GM21360 (cell line): ENCODE measurements around the gene NME9.

Experiments used
- ATAC-seq: cut with Tn5 transposase; IDR thresholded peaks from one replicate; pipeline ENCODE4 v1.9.1; 2021; ENCODE audit warnings: mild to moderate bottlenecking, moderate library complexity; ENCODE audit not compliant: unreplicated experiment

NME9 gene

DNA sequence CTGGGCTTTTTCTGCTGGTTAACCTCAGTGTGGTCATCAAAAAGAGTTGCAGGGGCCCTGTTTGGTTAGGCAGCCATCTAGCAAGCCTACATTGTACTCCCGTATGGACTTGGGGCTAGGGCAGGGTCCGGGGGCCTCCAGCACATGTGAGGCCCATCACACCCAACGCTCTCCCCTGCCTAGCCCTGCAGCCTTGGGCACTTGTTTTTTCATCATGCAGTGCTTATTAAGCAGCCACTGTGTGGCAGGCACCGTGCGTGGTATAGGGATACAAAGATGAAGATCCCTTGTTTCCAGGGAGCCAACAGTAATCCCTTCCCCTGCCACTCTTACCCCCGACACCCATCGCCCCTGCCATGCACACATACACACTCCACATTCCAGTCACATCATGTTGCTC, 32.9 kb upstream of the NME9 start:
- no peak for ATAC-seq

DNA sequence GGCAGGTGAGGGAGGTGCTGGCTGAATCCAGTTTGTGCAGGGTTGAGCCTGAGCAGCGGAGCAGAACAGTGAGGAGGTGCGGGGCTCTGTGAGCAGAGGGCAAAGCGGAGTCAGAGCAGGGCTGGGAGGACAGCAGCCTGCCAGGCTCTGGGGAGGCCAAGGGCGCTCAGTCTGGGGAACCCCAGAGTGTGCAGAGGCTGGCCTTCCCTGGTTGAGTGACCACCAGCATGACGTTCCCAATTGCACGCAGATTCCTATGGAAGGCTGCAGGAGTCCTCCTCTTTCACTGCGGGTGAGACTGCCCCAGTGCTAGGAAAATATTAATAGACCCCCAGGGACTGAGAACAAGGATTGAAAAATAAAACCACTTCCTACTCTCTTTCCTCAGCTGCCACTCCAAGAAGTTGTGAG, 31.9 kb upstream of the NME9 start:
- ATAC-seq = no peak

DNA sequence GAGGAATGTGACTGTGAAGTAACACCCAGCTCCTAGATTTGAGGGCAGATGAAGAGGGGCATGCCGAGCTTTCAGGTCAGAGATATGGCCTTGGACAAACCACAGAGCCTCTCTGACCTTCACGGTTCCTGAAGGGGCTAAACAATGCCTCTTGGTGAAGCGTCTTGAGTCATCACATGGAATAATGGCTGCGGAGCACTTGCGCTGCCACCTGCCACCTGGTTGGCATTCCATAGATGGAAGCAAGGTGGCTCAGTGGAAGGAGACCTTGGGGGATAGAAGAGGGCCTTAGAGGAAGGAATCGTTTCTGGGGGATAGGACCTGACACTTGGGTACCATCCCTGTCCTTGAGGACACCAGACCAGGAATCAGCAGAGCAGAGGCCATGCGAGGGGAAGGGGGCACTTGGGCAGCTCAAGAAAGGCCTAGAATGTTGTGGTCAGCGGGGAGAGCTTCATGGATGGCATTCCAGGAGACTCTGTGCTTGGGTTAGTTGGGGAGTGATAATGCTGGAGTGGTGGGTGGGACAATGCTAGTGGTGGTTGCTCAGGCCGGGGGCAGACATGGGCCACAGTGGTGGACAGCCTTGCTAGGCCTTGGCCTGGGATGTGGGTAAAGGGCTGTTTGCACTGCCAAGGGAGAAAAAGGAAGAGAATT, 31.3 kb upstream of the NME9 start:
- no peak for ATAC-seq

DNA sequence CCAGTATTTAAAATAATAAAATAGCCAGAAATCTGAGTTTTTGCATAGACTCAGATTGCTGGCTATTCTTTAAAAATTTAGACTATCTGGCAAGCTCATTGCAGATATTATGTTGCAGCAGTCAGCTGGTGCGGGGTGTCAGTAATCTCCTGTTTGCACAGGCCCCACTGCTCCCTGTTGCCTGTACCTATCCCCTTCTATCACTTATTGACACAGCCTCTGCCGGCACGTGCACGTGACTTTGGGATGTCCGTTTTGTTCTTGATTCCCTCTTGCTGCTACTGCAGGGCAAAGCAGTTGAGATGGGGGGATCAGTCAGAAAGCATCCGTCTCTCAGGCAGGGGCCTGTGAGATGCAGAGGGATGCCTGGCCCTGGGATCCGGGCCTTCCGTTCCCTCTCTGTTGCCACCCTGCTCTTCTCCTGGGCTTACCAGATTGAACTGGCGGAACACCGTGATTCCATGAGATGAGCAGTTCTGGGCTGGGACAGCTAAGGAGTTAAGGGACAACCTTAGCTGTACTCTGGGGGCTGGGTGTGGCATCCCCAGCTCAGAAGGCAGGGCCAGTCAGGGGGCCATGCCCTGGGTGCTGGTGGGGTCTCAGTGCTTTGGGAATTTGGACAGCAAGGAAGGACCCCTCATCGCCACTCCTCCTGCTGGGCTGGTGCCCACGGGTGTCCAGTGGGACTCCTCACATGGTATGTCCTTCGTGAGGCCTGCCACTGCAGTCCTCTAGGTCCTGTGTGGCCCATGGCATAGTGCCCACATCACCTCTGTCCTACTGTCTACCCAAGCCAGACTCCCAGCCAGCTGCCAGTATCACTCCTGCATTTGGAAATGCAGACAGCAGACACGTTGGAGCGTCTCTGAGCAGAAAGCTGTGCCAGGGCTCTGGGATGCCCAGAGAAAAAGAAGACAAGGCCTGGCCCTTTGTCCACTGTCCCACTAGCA, 30.5 kb upstream of the NME9 start:
- ATAC-seq = no peak

DNA sequence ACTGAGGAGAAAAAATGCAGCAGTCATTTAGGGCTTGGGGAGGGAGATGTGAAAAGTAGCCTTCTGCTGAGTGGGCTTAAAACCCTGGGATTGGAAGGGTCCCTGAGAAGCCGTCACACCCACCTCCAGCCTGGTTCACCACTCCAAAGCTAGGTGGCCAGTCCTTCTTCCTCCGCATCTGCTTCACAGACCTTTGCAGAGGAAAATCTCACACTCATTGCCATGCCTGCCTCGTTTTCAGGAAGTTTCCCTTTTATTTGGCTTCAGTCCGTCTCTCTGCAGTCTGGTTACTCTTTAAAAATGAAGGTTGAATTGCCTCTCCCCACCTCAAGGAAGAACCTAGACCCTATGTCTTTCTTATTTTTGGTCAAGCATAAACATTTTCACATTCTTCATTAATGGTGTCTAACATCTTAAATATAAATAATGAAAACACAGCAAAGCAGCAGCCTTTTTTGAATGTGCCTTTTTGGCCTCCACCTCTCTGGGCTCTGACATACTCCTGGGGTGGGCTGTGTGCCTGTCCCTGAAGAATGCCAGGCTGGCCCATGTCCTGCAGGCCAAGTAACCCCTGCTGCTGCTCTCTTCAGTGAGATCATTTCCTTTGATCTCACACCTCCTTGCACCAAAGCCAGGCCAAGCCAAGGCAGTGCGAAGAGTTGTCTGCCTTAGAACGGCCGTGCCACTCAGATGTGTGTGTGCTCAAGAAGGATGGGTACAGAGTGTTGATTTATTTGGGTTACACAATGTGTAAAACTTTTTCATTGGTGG, 29.7 kb upstream of the NME9 start:
- ATAC-seq = no peak

DNA sequence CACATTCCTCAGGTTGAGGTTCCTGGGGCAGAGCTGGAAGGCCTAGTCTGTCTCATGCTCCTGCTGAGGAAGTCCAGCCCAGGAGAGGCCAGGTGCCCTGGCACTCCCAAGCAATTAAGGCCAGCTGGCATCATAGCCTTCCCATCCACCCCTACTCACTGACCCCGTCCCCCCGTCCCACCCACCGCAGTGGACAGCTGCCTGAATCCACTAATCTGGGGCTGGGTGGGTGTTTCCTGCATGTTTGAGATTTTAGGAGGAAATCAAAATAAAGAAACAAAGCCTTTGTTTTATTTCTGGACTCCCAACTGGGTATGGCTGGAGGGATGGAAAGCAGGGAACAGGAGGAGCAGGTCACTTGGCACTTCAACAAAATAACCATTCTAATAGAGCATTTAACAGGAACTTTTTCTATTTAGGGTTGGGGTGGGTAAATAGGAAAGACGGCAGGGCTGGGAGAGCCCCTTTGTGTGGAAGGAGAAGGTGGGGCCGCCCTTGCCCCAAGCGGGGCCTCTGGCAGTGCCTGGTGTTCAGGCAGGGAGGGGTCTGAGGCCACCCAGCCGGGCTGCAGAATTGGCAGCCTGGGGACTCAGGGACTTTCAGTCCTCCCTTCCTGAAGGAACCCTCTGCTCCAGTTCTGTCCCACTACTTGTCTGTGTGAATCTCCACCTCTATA, 27.2 kb upstream of the NME9 start:
- ATAC-seq = no peak

DNA sequence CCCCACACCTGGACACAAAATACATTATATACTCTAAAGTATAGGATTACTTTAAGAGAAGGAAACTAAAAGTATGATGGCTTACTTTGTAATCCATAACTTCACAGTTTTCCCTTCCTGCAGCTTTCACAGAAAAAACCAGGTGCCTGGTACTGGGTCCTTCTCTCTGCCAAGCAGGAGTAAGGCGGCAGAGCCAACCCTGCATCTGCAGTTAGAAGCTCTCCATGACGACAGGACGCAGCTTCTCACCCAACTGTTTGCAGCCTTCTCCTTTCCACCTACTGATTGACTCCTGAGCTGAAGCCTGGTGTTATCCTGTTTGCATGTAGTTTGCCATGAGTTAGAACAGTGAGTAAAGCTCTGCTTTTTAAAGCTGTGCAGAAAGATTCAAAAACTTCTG, 25.4 kb upstream of the NME9 start:
- no peak for ATAC-seq

DNA sequence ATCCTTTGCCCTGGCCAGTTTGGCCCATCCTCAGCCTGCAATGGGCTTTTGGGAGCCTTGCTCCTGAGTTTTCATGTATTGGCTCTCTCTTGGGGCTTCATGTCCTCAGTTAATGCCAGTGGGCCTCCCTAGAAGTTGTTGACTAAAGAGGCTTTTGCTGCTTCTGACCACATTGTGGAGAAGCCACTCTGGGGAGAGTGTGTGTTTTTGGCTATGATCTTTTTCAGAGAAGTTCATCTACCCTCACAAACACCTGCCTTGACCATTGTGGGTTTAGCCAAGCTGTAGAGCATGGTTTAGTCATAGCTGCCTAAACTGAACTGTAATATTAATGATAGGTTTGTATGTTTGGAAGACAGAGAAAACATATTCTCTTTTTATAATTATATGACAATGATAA, 24.7 kb upstream of the NME9 start:
- ATAC-seq = no peak

DNA sequence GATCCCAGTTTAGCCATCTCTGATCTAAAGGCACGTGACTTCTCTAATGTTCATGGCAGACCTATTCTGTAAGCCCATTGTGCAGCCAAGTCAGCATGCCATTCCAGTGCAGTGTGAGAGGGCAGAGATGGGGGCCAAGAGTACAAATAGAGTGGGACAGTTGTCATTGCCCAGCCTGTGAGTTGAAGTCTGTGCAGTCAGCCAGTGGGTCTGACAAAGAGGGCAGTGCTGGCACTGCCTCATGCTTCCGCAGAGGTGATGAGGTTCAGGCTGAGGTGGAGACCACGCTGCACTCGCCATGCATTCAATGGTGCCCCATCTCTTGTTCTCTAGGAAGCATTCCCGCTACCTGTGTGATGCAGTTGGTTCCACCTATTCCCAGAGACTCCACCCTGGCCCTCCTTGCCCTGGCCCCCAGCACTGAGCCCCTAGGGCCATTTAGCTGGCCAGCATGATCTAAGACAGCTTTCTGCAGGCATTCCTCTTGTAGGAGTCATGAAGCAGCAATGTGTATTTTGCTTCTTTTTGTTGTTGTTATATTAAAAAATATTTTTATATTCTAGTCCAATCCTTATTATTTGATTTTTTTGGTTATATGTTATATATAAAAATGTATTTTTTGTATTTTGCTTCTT, 22.4 kb upstream of the NME9 start:
- ATAC-seq = no peak

DNA sequence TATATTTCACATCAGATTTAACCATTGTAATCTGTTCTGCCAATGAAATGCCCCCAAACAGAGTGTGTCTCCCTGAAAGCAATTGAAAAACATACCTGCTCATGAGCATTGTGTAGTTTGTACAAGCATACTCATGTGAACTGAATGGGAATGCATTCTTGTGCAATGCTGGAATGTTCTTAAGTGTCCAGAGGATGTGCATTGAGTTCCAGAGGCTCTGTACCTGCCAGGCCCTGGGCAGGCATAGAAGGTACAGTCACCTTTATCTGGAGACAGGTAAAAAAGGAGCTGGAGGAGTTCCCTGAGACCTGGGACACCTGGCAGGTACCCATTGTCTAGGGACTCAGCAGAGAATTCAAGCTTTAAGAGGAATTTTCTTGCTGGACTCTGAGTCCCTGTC, 21.5 kb upstream of the NME9 start:
- ATAC-seq = no peak

DNA sequence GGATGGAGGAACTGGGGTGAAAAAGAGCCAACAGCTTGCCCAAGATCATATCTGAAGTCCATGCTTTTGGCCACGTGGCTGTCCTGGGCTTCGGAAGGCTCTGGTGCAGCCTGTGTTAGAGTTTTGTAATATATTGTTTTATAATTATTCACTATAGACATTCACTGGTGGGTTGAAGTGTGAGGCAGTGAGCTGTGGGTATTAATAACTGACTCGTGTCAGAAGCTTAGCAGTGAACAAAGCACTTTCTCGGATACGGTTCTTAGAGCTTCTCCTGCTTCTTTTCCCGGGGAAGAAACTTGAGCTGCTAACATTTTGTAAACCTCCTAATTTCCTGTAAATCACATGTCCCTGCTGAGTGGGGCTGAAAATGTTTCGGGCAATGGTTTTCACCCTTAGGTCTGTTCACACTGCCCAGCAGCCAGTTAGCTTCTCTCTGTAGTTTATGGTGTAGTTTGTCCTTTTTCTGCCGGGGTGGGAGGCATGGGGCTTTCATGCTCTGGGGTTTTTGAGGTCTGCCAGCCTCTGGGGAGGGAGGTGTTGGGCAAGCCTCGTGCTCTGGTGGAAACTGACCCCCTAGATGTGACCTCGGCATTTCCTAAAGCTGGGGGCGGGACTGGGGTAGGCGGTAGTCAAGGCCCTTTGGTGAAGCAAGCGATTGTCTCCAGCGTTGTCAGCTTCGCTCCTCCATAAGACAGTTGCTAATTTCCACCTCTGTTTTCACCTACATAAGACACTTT, 20.4 kb upstream of the NME9 start:
- no peak for ATAC-seq

DNA sequence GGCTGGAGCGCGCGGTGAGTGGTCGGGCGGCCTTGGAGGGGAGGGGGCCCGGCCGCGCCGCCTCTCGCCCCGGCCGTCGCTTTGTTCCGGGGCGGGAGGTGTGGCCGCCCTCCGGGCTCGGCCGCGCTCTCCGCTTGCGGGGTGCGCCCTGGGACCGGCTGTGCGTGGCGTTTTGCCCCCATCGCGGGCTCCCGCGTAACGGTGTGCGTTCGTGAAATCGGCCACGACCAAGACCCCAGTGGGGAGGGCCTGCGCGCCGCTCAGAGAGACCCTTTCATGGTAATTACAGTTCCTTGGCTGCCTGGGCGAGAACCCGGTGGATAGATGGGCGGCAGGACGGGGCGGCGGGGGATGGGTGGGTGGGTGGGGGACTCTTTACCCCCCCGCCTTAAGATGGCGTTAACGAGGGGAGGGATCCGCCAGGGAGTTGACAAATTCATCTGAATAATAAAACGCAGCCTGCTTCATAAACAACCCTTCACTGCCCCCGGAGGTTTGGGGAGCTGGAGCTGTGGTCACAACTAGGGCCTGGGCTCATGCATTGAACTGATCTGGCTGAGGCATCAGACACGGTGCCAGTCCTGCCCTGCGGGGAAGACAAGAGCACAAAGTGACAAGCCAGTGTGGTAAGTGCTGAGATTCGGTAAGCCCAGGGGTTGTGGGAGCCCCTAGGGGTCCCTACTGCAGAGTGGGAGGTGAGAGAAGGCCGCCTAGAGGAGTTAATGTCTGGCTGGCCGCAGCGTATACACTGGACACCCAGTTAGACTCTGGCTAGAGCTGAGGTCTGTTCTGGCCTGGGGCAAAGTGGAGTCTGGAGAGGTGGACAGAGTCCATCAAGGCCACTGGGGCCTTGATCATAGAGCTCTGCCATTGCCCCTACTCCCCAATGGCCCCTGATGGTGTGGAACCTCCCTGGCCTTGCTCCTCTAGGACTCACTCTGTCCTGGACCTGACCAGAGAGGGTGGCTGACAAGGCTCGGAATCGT, 19.4 kb upstream of the NME9 start:
- ATAC-seq = no peak

DNA sequence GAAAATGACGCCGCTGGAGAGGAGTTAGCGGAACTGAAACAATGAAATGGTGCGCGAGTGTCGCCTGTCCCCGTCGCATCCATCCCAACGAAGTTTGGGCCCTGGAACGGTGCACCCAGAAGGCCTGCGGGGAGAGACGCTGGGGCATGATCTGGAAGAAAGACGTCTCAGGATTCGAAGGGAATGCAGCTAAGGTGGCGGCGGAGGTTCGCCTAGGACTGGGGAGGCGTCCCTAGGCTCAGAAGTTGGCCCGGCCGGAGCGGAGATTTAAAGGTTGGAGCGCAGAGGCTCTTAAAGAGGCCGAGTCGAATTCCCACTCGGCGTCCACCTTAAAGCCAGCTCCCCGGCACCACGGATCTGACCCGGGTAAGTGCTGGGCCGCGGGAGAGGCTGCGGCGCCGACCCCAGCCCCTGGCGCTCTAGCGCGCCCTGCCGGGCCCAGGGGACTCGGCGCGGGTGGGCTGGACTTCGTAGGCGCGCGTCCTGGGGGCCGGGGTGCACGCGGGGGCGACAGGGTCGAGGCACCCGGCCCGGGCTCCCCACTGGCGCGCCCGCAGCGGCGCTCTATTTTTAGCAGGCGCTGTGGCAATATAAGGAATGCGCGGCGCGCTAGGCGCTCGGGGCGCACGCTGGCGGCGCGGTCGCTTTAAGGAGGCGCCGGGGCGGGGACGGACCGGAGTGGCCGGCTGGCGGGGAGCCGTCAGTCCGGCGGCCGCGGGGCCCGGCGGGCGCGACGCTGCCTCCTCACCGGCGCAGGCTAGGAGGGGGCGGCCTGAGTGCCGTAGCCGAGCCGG, 18.5 kb upstream of the NME9 start, which contains the start of gene MRAS:
Gene MRAS (plus strand): TSS at position 620 of the 794 bp plus-strand sequence. CDS start 24,305 bp downstream, outside the sequence.
- ATAC-seq = no peak

DNA sequence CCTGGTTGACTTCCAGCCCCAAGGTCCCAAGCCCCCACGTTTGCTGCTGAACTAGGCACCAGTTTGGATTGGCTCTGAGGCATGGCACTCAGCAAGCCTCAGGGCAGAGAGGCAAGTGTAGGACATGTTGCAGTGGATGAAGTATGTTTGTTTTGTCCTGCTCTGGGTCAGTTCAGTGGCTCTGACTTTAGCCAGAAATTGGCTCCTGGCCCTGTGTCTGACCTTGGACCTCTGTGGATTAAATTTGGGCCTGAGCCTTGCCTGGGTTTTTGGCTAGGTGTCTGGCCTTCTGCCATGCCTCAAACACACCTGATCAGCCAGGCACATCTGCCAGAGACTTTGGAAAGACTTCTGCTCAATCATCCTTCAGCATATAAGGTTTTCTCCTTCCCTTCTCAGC, 15.1 kb upstream of the NME9 start:
- ATAC-seq = no peak

DNA sequence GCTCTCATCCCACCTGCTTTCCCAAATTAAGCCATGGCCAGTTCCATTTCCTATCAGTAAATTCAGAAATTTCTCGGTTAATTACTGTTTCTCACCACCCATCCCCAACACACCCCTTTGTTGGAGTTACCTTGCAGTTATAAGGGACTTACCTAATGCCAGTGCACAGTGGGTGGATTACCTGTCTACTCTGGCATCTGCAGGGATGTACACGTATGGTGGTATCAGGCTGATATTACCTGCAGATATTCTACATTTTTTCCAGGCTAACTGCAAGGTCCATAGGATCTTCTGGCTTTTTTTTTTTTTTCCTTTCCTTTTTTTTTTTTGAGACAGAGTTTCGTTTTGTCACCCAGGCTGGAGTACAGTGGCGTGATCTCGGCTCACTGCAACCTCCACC, 10.9 kb upstream of the NME9 start:
- no peak for ATAC-seq

DNA sequence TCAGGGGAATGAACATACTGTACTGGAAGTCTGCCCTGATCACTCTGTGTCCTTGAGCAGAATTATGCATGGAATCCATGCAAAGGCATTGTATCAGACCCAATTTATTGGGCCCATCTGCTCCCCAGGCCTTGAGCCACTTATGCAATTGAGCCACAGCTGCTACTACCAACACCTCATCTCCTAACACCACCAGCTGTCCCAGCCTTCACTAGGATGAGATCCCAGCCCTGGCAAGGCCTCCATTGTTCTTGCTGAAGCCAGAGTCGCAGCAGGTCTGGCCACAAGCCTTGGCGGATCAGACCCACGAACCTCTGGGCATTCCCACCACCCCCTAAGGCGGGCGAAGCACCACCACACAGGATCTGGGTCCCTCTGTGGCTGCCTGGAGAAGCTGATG, 9.2 kb upstream of the NME9 start:
- no peak for ATAC-seq

DNA sequence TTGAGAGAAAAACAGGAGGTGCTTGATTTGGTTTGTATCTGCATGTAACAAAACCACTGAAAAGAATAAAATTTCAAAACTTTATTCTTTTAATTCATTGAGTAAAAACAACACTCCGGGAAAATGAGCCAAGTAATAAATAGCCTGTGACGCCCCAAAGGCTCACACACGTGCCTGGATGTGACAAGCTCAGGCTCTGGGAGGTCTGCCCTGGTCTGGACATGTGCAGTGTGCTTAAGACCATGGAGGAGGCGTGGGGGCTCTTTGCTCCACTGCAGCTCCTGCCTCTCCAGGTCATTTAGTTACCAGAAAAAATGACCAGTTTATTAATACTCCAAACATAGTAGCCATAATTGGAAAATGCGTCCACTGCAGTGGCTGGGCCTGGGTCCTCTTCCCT, 8.6 kb upstream of the NME9 start:
- ATAC-seq = no peak
